ENCODE results near the gene ZBTB4. TPM values are rescaled to one million over a fixed set of nuclear protein-coding genes. Genes with fewer than 3 reads are reported as not detected.
A peak's percentile ranks its signal among the peaks of the same experiment; 100 is the strongest.

The ZBTB4 gene
- total RNA-seq: 10 to 100 TPM; 67.3 to 67.9 TPM
- long read RNA-seq, donor 1, full-length matches to known transcripts: 4 of 40 reads
- long read RNA-seq, donor 1, partial matches to known transcripts: 3 of 40 reads
- long read RNA-seq, donor 1, other reads (novel, unspliced or antisense): 33 of 40 reads
- long read RNA-seq, donor 2, partial matches to known transcripts: 0 of 68 reads
- long read RNA-seq, donor 2, other reads (novel, unspliced or antisense): 68 of 68 reads

- DNase-seq (ENCODE audit: low spot score): peak; percentile 89
- intact Hi-C loops (cut with DNase I): loop anchor here in 1 of 2 donors (5.0 kb wide), 1 partner anchor 37 kb away; no protein-coding TSS in a partner anchor
Measured at GRCh38 chr17:7479213-7480088, at the start of gene ZBTB4. Gene ZBTB4, minus strand, starts transcription at chr17:7479631. Its CDS starts 12,830 bp downstream, at chr17:7466801.

- intact Hi-C loops (cut with DNase I): no loop called here
- DNase-seq (ENCODE audit: low spot score): no peak
Measured at GRCh38 chr17:7528842-7529241, 49.4 kb upstream of the ZBTB4 start.

GRCh38 chr17:7523033-7523432, 43.6 kb upstream of the ZBTB4 start:
- intact Hi-C loops (cut with DNase I): no loop called here
- no peak for DNase-seq (ENCODE audit: low spot score)

GRCh38 chr17:7515911-7516610, 36.6 kb upstream of the ZBTB4 start:
- DNase-seq (ENCODE audit: low spot score): no peak
- intact Hi-C loops (cut with DNase I): loop anchor here in 1 of 2 donors (2.0 to 10.0 kb wide), 2 partner anchors 45 to 71 kb away; partner anchors contain the start of genes CHRNB1 and SENP3

- no peak for DNase-seq (ENCODE audit: low spot score)
- intact Hi-C loops (cut with DNase I): loop anchor here in 1 of 2 donors (2.0 to 10.0 kb wide), 3 partner anchors 47 to 157 kb away; partner anchors contain the start of genes CHRNB1, SENP3 and TMEM95
Measured at GRCh38 chr17:7513850-7514419, 34.5 kb upstream of the ZBTB4 start.

- intact Hi-C loops (cut with DNase I): loop anchor here in 1 of 2 donors (5.0 to 10.0 kb wide), 2 partner anchors 68 to 156 kb away; partner anchors contain the start of genes CHRNB1 and TMEM95
Measured at GRCh38 chr17:7512824-7513540, 33.6 kb upstream of the ZBTB4 start.

GRCh38 chr17:7512105-7512504, 32.7 kb upstream of the ZBTB4 start:
- no peak for DNase-seq (ENCODE audit: low spot score)
- intact Hi-C loops (cut with DNase I): loop anchor here in 1 of 2 donors (5.0 to 10.0 kb wide), 2 partner anchors 67 to 155 kb away; partner anchors contain the start of genes CHRNB1 and TMEM95

More at GRCh38 chr17:7512824-7513540, 33.6 kb upstream of the ZBTB4 start:
- DNase-seq (ENCODE audit: low spot score): no peak

GRCh38 chr17:7511108-7511507, 31.7 kb upstream of the ZBTB4 start:
- DNase-seq (ENCODE audit: low spot score): no peak
- intact Hi-C loops (cut with DNase I): loop anchor here in 1 of 2 donors (5.0 to 10.0 kb wide), 2 partner anchors 66 to 154 kb away; partner anchors contain the start of genes CHRNB1 and TMEM95

- intact Hi-C loops (cut with DNase I): loop anchor here in 1 of 2 donors (5.0 to 10.0 kb wide), 2 partner anchors 65 to 153 kb away; partner anchors contain the start of genes CHRNB1 and TMEM95
Measured at GRCh38 chr17:7509937-7510336, 30.5 kb upstream of the ZBTB4 start.

GRCh38 chr17:7508846-7509245, 29.4 kb upstream of the ZBTB4 start:
- no peak for DNase-seq (ENCODE audit: low spot score)
- intact Hi-C loops (cut with DNase I): loop anchor here in 1 of 2 donors (1.0 kb wide), 1 partner anchor 187 kb away; no protein-coding TSS in a partner anchor

More at GRCh38 chr17:7509937-7510336, 30.5 kb upstream of the ZBTB4 start:
- no peak for DNase-seq (ENCODE audit: low spot score)

- intact Hi-C loops (cut with DNase I): loop anchor here in 1 of 2 donors (1.0 kb wide), 1 partner anchor 186 kb away; no protein-coding TSS in a partner anchor
- no peak for DNase-seq (ENCODE audit: low spot score)
Measured at GRCh38 chr17:7508145-7508544, 28.7 kb upstream of the ZBTB4 start.

- DNase-seq (ENCODE audit: low spot score): no peak
- intact Hi-C loops (cut with DNase I): loop anchor here in 1 of 2 donors (5.0 kb wide), 1 partner anchor 39 kb away; no protein-coding TSS in a partner anchor
Measured at GRCh38 chr17:7503521-7503920, 24.1 kb upstream of the ZBTB4 start.

GRCh38 chr17:7502987-7503386, 23.6 kb upstream of the ZBTB4 start:
- intact Hi-C loops (cut with DNase I): loop anchor here in 1 of 2 donors (5.0 kb wide), 1 partner anchor 39 kb away; no protein-coding TSS in a partner anchor
- no peak for DNase-seq (ENCODE audit: low spot score)

- DNase-seq (ENCODE audit: low spot score): no peak
Measured at GRCh38 chr17:7502171-7502847, 22.9 kb upstream of the ZBTB4 start.

GRCh38 chr17:7501729-7502128, 22.3 kb upstream of the ZBTB4 start:
- intact Hi-C loops (cut with DNase I): loop anchor here in 1 of 2 donors (5.0 kb wide), 1 partner anchor 41 kb away; no protein-coding TSS in a partner anchor
- DNase-seq (ENCODE audit: low spot score): peak; percentile 69

More at GRCh38 chr17:7502171-7502847, 22.9 kb upstream of the ZBTB4 start:
- intact Hi-C loops (cut with DNase I): loop anchor here in 1 of 2 donors (5.0 kb wide), 1 partner anchor 40 kb away; no protein-coding TSS in a partner anchor

- DNase-seq (ENCODE audit: low spot score): peak; percentile 44
Measured at GRCh38 chr17:7499161-7499560, 19.7 kb upstream of the ZBTB4 start.

GRCh38 chr17:7497636-7498035, 18.2 kb upstream of the ZBTB4 start:
- intact Hi-C loops (cut with DNase I): loop anchor here in 1 of 2 donors (5.0 kb wide), 1 partner anchor 970 kb away; no protein-coding TSS in a partner anchor
- peak; percentile 30 for DNase-seq (ENCODE audit: low spot score)

More at GRCh38 chr17:7499161-7499560, 19.7 kb upstream of the ZBTB4 start:
- intact Hi-C loops (cut with DNase I): loop anchor here in 1 of 2 donors (5.0 kb wide), 1 partner anchor 972 kb away; no protein-coding TSS in a partner anchor
